SJSA1 (cell line): ENCODE data around the gene PIP4K2C. TPM values are rescaled to one million over a fixed set of nuclear protein-coding genes. Genes with fewer than 3 reads are reported as not detected.
A peak's percentile ranks its signal among the peaks of the same experiment; 100 is the strongest.
"Not testable (repeated sequence)": the region's sequence is repeated elsewhere in the genome, so short reads cannot be mapped to it uniquely, and the experiment has no call there.

Experiments
- DNase-seq, 2 experiments: peaks; one replicate each; pipeline ENCODE4 v3.0.0-alpha.2; 2015 to 2020; ENCODE audit warnings: low spot score in 2 of 2, low read depth in 1 of 2
- H3K27ac ChIP-seq: fragments of 250-450 bp; sonication (Bioruptor Pico); 2 replicates; pipeline ENCODE4 v1.5.1; 2020; ENCODE audit warnings: mild to moderate bottlenecking, moderate library complexity
- H3K27me3 ChIP-seq: fragments of 250-450 bp; sonication (Bioruptor Pico); replicated peaks from 2 replicates; pipeline ENCODE4 v1.5.1; 2020; ENCODE audit warnings: mild to moderate bottlenecking, moderate library complexity
- H3K36me3 ChIP-seq: fragments of 250-450 bp; sonication (Bioruptor Pico); 2 replicates; pipeline ENCODE4 v1.5.1; 2020; ENCODE audit warnings: mild to moderate bottlenecking
- H3K4me1 ChIP-seq: fragments of 250-450 bp; sonication (Bioruptor Pico); replicated peaks from 2 replicates; pipeline ENCODE4 v1.6.1; 2021; ENCODE audit warnings: mild to moderate bottlenecking
- H3K4me3 ChIP-seq: fragments of 250-450 bp; sonication (Bioruptor Pico); 2 replicates; pipeline ENCODE4 v1.5.1; 2020; ENCODE audit warnings: mild to moderate bottlenecking
- H3K9me3 ChIP-seq: fragments of 250-450 bp; sonication (Bioruptor Pico); replicated peaks from 2 replicates; pipeline ENCODE4 v1.5.1; 2020; ENCODE audit warnings: mild to moderate bottlenecking
- total RNA-seq: library from RNA; depleted of rRNA; stranded (reverse); fragments of >200 nt; shearing (Covaris generic); gene quantifications from 2 replicates; pipeline ENCODE4 v1.2.3, GENCODE V29; 2014

The PIP4K2C gene
- total RNA-seq, 1 experiment from 2014 or later: 654 TPM

GRCh38 chr12:57569858-57570257 lies 21.1 kb upstream of the PIP4K2C start:
- H3K36me3 ChIP-seq: no peaks in the 10 kb centered on the region
- peaks cover 52% of the 10 kb centered on the region for H3K27me3 ChIP-seq
- H3K9me3 ChIP-seq: no peaks in the 10 kb centered on the region; the same call in 1 of the 2 replicates
- no peak overlapping the region for H3K4me3 ChIP-seq
- H3K4me1 ChIP-seq: no peaks in the 10 kb centered on the region
- no peak overlapping the region for H3K27ac ChIP-seq
- peak in 1 of 2 experiments; percentile 76 for DNase-seq

DNA sequence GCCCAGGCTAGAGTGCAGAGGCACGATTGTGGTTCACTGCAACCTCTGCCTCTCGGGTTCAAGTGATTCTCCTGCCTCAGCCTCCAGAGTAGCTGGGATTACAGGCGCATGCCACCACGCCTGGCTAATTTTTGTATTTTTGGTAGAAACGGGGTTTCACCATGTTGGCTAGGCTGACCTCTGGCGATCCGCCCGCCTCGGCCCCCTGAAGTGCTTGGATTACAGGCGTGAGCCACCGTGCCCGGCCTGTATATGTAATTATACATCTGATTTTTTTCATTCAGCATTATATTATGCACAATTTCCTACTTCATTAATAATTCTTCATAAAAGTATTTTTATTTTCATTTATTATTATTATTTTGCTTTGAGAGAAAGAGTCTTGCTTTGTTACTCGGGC lies 20.6 kb upstream of the PIP4K2C start:
- peaks cover 47% of the 10 kb centered on the region for H3K27me3 ChIP-seq
- not testable (repeated sequence) for H3K4me1 ChIP-seq, H3K4me3 ChIP-seq, H3K36me3 ChIP-seq, H3K27ac ChIP-seq, H3K9me3 ChIP-seq
- peak in 1 of 2 experiments; percentile 84 for DNase-seq

GRCh38 chr12:57571926-57572762 lies 18.8 kb upstream of the PIP4K2C start:
- Histone ChIP-seq H3K36me3 (no peaks in the 10 kb centered on the region), H3K9me3 (no peaks in the 10 kb centered on the region; the same call in 1 of the 2 replicates)

GRCh38 chr12:57574795-57575194 lies 16.2 kb upstream of the PIP4K2C start:
- Histone ChIP-seq H3K4me1 (peaks cover 11% of the 10 kb centered on the region), H3K36me3 (no peaks in the 10 kb centered on the region), H3K27me3 (peaks cover 13% of the 10 kb centered on the region), H3K27ac (no peak overlapping the region), H3K9me3 (no peaks in the 10 kb centered on the region; the same call in 1 of the 2 replicates), H3K4me3 (no peak overlapping the region)
- DNase-seq: peak; percentile 69 to 84

More at GRCh38 chr12:57571926-57572762, 18.8 kb upstream of the PIP4K2C start:
- peak in 1 of 2 experiments; percentile 80 for DNase-seq
- Histone ChIP-seq H3K27ac (no peak overlapping the region), H3K27me3 (peaks cover 32% of the 10 kb centered on the region), H3K4me3 (no peak overlapping the region), H3K4me1 (peaks cover 9% of the 10 kb centered on the region)

GRCh38 chr12:57575771-57576612 lies 15.0 kb upstream of the PIP4K2C start:
- H3K27me3 ChIP-seq: peaks cover 3% of the 10 kb centered on the region
- H3K4me1 ChIP-seq: peaks cover 11% of the 10 kb centered on the region
- no peaks in the 10 kb centered on the region for H3K36me3 ChIP-seq
- no peak overlapping the region for H3K27ac ChIP-seq
- no peaks in the 10 kb centered on the region; the same call in 1 of the 2 replicates for H3K9me3 ChIP-seq
- peak; percentile 77 to 82 for DNase-seq
- no peak overlapping the region for H3K4me3 ChIP-seq

- Histone ChIP-seq H3K27ac (no peak overlapping the region), H3K36me3 (no peaks in the 10 kb centered on the region), H3K9me3 (no peaks in the 10 kb centered on the region), H3K27me3 (no peaks in the 10 kb centered on the region), H3K4me3 (no peak overlapping the region), H3K4me1 (peaks cover 11% of the 10 kb centered on the region)
- DNase-seq: peak in 1 of 2 experiments; percentile 82
These were observed 14.3 kb upstream of the PIP4K2C start for GRCh38 chr12:57576613-57577160.

DNA sequence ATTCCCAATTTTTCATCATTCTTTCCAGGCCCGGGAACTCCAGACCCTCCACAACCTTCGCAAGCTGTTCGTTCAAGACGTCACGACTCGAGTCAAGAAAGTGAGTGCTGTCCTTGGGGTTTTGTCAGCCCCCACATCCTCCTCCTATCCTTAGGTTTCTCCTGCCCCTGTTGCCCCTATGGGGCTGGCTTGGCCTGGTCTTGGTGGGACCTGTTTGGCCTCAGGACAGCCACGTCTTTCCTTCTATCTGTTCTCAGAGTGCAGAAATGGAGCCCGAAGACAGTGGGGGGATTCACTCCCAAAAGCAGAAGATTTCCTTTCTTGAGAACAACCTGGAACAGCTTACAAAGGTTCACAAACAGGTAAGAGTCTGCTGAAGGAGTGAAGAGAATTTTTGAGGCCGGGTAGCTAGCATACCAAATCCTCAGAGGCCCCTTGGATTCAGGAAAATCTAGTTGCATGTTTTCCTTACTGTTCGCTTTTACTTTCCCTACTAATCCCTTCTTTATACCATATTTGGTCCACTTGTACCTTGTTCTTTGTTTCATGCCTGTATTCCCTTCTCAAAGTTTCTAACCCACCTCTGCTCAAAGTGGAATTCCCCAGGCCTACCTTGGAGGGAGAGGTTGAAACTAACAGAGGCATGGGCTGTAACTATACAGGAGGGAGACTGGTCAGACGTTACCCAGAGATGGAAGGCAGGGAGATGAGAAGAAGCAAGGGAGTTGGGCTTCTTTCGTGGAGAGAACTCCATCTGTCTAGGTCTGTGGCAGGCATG lies 12.8 kb upstream of the PIP4K2C start:
- peaks cover 11% of the 10 kb centered on the region for H3K4me1 ChIP-seq
- peak; percentile 77 to 84 for DNase-seq
- no peaks in the 10 kb centered on the region for H3K36me3 ChIP-seq
- H3K27me3 ChIP-seq: peaks cover 5% of the 10 kb centered on the region; the same call in 1 of the 2 replicates
- H3K4me3 ChIP-seq: no peak overlapping the region
- H3K9me3 ChIP-seq: no peaks in the 10 kb centered on the region
- no peak overlapping the region for H3K27ac ChIP-seq

DNA sequence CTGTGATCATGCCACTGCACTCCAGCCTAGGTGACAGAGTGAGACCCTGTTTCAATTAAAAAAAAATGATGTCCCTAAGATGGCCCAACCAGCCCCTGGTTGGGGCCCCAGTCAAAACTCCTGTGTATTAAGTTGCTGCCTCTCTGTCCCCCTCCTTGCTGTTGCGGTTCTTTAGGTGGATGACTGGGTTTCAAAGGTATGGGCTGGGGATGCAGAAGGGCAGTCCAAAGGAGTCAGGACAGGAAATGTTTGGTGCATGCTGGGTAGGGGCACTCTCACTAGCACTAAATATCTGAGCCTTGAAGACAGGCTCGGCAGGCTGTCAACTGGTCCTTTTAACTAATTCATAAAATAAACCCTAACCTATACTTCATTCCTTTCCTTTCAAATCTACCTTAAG lies 12.0 kb upstream of the PIP4K2C start:
- Histone ChIP-seq H3K4me3 (no peak overlapping the region), H3K27me3 (peaks cover 5% of the 10 kb centered on the region; the same call in 1 of the 2 replicates), H3K4me1 (peaks cover 11% of the 10 kb centered on the region), H3K27ac (no peak overlapping the region), H3K9me3 (no peaks in the 10 kb centered on the region), H3K36me3 (no peaks in the 10 kb centered on the region)
- DNase-seq: peak in 1 of 2 experiments; percentile 76

- peak; percentile 81 to 83 for DNase-seq
- no peak overlapping the region for H3K27ac ChIP-seq
- H3K4me3 ChIP-seq: no peak overlapping the region
- H3K9me3 ChIP-seq: no peaks in the 10 kb centered on the region
- H3K36me3 ChIP-seq: no peaks in the 10 kb centered on the region
- H3K4me1 ChIP-seq: peaks cover 11% of the 10 kb centered on the region
- peaks cover 13% of the 10 kb centered on the region for H3K27me3 ChIP-seq
These were observed 11.1 kb upstream of the PIP4K2C start for GRCh38 chr12:57579677-57580465.

- Histone ChIP-seq H3K4me1 (peaks cover 11% of the 10 kb centered on the region), H3K4me3 (no peak overlapping the region), H3K9me3 (no peaks in the 10 kb centered on the region), H3K27ac (no peak overlapping the region), H3K27me3 (peaks cover 16% of the 10 kb centered on the region), H3K36me3 (no peaks in the 10 kb centered on the region)
- DNase-seq: peak in 1 of 2 experiments; percentile 74
These were observed 10.6 kb upstream of the PIP4K2C start for GRCh38 chr12:57580466-57580795.

- no peaks in the 10 kb centered on the region for H3K9me3 ChIP-seq
- H3K4me1 ChIP-seq: peaks cover 5% of the 10 kb centered on the region
- H3K4me3 ChIP-seq: no peak overlapping the region
- no peaks in the 10 kb centered on the region for H3K36me3 ChIP-seq
- peak; percentile 72 to 83 for DNase-seq
- no peak overlapping the region for H3K27ac ChIP-seq
- H3K27me3 ChIP-seq: peaks cover 30% of the 10 kb centered on the region
These were observed 9.2 kb upstream of the PIP4K2C start for GRCh38 chr12:57581802-57582201.

DNA sequence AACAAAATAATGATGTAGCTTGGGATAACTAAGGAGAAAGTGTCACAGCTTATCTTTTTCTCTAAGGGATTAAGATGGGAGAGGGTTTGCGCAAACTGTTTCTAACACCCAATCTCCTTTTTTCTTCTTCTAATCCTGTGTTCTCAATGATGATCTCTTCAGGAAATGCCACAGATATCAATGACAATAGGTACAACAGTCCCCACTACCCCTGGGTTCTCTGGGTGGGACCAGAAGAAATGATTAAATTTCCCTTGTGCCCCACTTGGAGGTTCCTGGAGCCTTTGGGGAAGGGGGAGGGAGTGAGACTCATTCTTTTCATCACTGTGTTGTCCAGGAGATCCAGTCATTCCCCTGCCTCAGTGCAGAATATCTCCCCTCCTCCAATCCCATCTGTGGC lies 8.6 kb upstream of the PIP4K2C start:
- Histone ChIP-seq H3K36me3 (no peaks in the 10 kb centered on the region), H3K27ac (no peak overlapping the region), H3K4me3 (no peak overlapping the region), H3K9me3 (no peaks in the 10 kb centered on the region), H3K4me1 (no peaks in the 10 kb centered on the region), H3K27me3 (peaks cover 35% of the 10 kb centered on the region)
- peak; percentile 80 to 83 for DNase-seq
